GM15510 (cell line): ENCODE results near the gene CDC42EP2.

Experiments used
- POLR2A ChIP-seq: IDR thresholded peaks from 3 replicates; pipeline ENCODE4 v1.6.1; 2011; ENCODE audit warnings: borderline replicate concordance; ENCODE audit not compliant: insufficient read length; ENCODE audit errors: extremely low read depth

CDC42EP2 gene

DNA sequence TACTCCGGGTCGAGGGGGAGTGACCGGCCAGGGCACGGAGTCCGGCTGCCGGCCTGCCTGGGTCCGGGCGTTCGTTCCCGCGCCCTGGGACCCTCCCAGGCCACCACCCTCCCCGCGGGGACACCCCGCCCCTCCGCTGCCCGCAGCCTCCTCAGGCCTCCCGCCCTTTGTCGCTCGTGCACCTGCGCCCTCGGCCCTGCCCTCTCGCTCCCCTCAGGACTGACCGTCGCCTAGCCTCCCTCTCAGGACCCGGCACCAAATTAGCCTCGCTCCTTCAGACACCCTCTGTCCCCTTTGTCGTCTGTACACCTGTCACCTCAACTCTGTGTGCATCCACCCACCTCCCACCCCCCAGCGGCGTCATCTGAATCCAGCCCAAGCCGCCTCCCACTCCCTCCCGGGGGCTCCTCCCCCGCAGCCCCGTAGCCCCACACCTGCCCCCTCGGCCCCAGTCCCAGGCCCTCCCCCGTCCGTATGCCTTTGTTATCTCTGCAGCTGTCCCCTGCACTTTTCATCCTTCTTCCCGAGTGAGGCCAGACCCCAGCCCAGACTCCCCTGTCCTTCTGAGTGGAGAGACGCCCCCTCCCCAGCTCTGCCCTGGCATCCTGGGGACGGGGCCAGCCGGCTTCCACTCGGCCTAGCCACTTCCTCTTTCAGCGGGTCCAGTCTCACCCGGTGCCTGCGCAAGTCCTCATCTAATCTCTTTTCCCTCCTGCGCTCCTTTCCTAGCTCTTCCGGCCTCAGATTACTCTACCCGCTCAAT is 40.5 kb downstream of the CDC42EP2 start:
- TF ChIP-seq POLR2A = no peak

- no peak for TF ChIP-seq POLR2A
These were observed 41.2 kb downstream of the CDC42EP2 start for GRCh38 chr11:65355776-65356393.

DNA sequence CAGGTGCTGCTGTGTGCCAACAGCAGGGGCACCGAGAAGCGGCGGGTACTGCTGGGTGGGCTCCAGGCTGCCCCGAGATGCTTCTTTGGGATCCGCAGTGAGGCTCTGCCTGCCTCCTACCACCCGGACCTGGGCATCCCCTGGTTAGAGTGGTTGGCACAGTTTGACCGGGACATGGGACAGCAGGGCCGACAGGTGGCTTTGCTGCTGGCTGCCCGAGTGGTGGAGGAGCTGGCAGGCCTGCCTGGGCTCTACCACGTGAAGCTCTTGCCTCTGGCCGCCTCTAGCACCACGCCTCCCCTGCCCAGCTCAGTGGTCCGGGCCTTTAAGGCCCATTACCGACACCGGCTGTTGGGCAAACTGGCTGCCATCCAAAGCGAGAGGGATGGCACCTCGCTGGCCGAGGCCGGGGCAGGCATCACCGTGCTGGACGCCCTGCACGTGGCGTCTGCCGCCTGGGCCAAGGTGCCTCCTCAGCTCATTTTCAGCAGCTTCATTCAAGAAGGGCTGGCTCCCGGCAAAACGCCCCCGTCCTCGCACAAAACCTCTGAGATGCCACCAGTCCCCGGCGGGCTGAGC is 41.8 kb downstream of the CDC42EP2 start:
- no peak for TF ChIP-seq POLR2A

DNA sequence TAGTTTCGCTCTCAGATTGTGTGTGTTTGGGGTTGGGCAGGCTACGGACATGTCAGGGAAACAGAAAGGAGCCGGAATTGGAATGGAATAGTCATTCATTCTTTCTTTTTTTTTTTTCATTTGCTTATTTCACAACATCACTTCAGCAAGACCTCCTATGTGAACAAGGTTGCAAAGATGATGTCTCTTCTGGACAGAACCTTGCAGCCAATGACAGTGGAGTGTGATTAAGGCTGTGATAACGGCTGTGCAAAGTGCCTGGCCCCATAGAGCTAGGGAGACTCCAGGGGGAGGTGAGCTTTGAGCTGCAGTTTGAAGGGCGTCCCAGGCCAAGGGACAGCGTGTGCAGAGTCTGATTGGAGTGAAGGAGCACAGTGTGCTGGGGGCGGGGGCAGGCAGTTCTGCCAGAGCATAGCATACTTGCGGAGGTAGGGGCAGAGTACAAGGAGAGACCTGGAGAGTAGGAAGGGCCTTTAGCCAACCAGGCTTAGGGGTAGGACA is 43.2 kb downstream of the CDC42EP2 start:
- no peak for TF ChIP-seq POLR2A

DNA sequence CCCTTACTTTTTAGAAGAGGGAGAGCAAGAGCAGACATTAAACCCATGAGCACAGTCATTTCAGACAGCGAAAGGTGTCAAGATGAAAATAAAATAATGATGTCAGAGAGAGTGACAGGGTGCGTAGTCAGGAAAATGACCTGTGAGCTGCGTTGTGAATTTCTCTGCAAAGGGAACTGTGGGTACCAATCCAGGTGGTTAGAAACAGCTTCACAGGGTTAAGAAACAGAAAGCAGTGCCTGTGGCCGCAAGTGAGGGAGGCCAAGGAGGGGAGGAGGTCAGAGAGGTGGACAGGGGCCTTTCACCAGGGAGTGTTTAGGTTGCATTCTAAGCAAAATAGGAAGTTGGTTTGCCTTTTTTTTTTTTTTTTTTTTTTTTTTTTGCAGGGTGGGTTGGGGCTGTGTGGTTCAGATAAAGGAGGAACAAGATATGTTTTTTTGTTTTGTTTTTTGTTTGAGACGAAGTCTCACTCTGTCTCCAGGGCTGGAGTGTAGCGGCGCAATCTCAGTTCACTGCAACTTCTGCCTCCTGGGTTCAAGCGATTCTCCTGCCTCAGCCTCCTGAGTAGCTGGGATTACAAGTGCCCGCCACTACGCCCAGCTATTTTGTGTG is 47.8 kb downstream of the CDC42EP2 start:
- no peak for TF ChIP-seq POLR2A

GRCh38 chr11:65362966-65363365 is 48.3 kb downstream of the CDC42EP2 start:
- no peak for TF ChIP-seq POLR2A

DNA sequence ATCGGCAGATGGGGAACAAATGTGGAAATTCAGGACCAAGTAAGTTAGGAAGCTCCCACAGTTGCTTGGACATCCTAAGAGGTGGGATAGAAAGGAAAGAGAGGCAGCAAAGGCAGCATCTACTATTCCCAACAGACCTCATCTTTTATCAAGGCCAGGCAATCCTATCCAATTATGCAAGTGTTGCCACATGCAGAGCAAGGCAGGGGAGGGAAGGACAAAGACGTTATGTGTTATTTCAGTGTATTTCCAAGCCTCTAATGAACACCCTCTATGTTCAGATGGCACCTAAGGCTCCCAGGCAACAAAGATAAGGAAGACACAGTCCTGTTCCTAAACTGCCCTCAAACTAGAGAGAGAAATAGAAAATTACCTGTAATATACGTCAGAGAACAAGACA is 49.1 kb downstream of the CDC42EP2 start:
- no peak for TF ChIP-seq POLR2A

- no peak for TF ChIP-seq POLR2A
These were observed 51.7 kb downstream of the CDC42EP2 start for GRCh38 chr11:65366340-65366773.

DNA sequence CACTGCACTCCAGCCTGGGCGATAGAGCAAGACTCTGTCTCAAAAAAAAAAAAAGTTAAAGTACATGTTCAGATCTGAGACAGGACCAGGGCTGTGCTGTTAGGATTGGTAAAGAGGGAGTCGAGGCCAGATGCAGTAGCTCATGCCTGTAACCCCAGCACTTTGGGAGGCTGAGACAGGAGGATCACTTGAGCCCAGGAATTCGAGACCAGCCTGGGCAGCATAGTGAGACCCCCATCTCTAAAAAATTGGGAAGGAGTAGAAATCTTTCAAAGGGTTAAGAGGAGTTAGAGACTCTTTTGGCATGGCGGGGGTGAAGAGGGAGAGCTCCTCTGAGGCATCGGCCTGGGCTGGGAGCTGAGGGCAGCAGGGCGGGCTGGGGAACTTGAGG is 56.0 kb downstream of the CDC42EP2 start:
- TF ChIP-seq POLR2A = no peak
